NCI-H1417 (cell line): ENCODE results near the gene SLC9C1.
A peak's percentile ranks its signal among the peaks of the same experiment; 100 is the strongest.
"Not testable (repeated sequence)": the region's sequence is repeated elsewhere in the genome, so short reads cannot be mapped to it uniquely, and the experiment has no call there.

Source experiments
- DNase-seq, 3 experiments: peaks; one replicate each; lab custom pipeline; 2025; lab: John Stamatoyannopoulos, UW

Gene SLC9C1

DNA sequence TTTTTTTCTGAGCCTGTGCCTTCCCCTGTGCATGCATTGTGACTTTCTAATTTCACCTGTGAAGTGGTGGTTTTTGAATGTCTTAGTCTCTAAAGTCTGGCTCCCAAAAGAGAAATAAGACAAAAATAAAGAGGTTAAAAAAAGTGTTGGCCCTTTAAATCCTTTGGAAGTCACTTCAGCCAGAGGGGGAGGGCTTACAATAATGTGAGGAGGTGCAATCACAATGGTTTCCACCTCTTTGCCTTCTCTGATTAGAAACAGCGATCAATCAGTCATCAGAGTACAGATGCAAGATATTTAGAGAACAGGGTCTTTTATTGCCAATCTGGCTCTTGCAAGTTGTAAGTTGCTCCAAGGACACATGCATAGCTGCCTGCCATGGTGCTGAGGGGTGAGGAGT is 96.9 kb downstream of the SLC9C1 start:
- DNase-seq, result no peak

DNA sequence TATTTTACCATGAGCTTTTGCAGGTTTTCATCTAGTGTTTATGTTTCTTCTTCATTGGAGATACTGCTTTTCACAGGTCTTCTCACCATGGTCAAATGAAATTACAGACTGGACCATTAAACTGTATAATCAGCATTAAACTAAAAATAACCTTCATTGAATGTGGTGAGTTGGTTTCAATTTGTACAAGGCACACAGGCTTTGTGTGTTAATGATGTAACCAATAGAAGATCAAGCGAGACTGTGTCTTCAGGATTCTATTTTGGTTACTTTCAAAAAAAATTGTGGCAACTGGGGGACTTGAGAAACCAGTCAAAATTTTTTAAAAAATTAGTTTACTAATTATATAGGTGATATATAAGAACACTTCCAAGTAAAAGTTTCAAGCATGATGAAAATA is 106.7 kb downstream of the SLC9C1 start:
- DNase-seq, result peak in 2 of 3 experiments; percentile 12 to 23

DNA sequence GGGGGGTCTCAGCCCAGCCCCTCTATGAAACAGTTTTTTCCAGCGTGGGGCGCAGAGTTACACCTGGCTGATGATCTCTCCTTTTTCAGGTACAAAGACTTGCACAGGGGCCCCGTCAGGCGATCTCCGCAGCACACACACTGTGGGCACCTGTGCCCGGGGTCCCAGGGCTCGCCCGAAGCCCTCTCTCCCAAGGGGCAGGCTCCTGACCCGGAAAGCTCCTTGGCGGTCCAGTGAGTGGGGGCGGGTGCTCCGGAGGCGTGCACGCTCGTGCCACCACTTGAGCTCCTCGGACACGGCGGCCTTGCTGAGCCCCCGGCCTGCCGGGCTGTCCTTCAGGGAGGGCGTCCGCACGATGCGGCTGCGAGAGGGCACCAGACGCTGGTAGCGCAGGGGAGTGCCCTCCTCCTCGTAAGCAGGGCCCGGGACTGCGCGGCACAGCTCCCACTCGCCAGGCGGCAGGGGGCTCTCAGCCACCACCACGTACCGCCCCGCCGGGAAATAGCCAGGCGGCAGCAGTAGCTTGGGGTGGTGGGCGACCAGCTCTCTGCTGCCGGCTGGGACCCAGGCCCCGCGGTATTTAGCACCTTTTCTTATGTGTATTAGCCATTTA is 108.5 kb downstream of the SLC9C1 start:
- not testable (repeated sequence) for DNase-seq

DNA sequence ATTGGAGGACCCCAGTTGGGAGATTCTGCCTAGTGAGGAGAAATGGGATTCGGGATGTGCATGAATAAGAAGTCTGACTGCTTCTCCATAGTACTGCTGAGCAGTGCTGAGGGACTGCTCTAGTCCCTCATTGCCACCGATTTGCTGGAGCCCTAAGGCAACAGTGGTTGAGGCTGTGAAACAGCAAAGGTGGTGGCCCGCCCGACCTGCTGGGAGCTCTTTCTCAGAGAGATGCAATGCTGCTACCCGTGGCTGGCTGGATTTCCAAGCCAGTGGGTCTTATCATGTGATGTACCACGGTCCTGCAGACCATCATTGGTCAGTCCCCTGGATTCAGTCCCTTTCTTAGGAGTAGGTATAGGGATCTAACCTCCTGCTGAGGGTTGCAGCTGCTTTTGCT is 118.4 kb downstream of the SLC9C1 start:
- no peak for DNase-seq

DNA sequence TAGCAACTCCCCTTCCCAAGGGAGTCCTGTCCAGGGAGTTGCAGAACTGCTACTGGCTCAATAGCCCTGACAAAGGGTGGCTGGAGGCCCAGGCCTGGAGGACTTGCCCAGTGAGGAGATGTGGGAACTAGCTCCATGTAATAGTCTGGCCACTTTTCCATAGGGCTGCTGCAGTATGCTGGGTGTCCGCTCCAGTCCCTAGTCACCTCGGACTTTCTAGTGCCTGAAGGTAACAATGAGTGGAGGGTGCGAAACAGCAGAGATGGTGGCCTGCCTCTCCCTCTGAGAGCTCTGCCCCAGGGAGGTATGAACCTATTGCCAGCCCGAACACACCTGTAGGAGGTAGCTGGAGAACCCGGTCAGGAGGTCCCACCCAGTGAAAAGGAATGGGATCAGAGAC is 119.0 kb downstream of the SLC9C1 start:
- no peak for DNase-seq

DNA sequence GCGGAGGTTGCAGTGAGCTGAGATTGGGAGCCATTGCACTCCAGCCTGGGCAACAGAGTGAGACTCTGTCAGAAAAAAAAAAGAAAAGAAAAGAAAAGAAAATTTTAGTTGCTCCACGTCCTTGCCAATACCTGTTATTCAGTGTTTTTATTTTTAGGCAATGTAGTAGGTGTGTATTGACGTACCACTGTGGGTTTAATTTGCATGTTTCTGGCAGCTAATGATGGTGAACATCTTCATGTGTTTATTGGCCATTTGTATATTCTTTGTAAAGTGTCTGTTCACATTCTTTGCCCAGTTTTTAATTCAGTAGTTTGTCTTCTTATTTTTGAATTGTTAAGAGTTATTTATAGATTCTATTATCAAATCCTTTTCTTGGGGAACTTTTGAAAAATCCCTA is 122.9 kb downstream of the SLC9C1 start:
- DNase-seq, result no peak

DNA sequence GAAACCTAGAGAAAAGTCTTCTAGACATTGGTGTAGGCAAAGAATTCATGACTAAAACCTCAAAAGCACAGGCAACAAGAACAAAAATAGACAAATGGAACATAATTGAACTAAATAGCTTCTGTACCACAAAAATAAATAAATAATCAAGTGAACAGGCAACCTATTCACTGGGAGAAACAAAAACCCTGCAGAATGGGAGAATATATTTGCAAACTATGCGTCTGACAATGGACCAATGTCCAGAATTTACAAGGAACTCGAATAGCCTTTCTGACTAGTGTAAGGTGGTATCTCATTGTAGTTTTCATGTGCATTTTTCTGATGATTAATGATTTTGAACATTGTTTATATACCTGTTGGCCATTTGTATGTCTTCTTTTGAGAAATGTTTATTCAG is 124.0 kb downstream of the SLC9C1 start:
- DNase-seq, result no peak

DNA sequence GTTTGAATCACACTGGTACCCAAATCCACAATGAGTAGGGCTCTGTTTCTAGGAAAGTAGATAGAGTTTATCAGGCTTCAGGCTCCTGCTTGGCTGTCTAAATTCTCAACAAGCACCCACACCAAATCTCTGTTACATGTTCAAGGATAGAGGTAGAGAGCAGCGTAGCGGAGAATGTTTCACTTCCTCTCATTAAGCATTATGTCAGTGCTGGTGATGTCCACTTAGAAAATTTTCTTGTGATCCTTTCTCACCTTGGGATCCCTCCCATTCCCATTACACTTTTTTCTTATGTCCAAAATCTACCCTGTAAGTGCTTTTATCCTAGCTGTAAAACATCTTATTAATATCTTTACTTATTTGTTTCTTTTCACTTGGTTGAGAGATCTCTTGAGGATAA is 126.3 kb downstream of the SLC9C1 start:
- no peak for DNase-seq

DNA sequence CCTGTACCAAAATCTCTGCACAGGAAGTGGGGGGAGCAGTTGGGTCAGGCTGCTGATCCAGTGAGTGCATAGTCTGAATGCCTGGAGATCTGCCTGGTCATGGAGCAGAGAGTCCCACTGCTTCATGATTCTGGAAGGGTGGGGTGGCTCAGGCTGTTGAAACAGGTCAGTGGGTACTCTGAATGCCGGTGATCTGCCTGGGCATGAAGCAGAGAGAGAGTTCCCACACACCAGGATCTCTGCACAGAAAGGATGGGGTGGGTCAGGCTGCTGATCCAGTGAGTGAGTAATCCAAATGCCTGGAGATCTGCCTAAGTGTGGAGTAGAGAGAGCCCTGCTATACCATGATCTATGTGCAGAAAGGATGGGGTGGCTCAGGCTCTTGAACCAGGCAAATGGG is 144.9 kb downstream of the SLC9C1 start:
- DNase-seq, result no peak

DNA sequence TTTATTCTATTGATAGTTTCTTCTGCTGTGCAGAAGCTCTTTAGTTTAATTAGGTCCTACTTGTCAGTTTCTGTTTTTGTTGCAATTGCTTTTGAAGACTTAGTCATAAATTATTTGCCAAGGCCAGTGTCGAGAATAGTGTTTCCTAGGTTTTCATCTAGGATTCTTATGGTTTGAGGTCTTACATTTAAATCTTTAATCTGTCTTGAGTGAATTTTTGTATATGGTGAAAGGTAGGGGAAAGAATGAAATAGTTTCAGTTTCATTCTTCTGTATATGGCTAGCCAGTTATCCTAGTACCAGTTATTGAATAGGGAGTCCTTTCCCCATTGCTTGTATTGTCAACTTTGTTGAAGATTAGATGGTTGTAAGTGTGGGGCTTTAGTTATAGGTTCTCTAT is 150.3 kb downstream of the SLC9C1 start:
- DNase-seq, result no peak

DNA sequence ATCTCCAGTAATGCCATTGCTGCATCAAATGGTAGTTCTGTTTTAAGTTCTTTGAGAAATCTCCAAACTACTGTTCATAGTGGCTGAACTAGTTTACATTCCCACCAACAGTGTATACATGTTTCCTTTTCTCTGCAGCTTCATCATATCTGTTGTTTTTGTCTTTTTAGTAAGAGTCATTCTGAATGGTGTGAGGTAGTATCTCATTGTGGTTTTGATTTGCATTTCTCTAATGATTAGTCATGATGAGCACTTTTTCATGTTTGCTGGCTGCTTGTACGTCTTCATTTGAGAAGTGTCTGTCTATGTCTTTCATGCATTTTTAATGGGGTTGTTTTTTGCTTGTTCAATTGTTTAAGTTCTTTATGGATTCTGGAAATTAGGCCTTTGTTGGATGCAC is 150.8 kb downstream of the SLC9C1 start:
- no peak for DNase-seq

DNA sequence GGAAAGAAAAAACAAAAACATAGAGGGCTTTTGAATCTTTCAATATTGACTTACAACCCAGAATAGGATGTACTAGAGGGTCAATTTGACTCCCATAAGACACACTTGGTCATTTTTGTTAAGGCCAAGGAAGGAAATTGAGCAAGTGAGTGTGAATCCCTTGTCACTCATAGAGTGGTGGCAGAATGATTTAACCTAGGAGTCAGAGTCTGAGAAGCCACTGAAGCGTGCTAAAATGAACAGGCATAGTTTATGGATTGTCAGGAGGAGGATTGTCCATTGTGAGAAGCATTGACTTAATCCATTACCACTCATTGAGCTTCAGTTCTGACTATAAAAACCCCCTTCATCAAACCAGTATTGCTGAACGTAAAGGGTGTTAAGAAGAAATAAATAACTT is 152.7 kb downstream of the SLC9C1 start:
- no peak for DNase-seq

DNA sequence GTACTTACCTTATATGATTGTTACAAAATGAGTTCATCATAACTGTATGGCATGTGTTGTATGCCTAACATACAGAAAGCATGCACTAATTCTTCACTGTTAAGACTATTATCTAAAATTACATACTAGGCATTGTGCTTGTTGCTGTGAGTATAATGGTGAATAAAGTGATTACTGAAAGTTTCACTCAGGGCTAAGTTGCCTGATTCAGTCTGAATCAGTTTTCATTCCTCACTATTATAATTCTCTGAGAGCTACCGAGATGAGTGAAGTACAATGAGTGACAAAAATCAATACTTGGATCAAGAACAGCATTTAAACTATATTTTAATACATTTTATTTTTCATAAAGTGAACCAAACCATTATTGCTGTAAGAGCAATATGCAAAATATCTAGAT is 153.4 kb downstream of the SLC9C1 start:
- no peak for DNase-seq

DNA sequence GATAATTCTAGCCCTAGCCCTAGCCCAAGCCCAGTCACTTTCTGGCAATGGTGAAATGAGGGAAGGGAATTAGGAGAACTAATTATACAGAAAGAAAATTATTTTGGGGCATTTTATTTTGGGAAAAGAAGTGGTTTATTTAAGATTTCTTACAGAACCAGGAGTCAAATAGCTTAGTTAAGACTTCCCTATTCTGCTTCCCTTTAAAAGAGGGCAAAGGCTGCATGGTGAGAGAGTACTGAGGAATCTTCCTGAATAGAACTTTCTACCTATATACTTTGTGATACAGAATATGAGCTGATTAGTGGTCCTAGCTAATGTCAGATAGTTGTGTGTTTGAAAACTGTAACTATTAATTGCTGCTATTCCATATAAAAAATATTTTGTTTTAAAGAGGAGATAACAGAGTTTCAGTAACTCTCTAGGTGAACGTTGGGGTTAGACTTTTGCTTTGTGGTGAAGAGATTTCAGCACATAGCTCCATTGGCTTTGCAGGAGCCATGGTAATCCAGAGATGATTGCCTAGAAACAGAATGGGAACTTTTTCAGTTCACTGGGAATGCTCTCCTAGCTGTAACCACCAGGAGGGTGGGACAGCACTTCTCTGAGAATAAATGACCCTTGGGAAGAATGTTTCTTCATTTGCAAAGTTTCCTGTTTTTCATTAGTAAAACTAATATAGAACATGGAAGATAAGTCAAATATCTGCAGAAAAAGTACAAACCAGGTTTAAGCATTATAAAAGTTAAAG is 155.6 kb downstream of the SLC9C1 start:
- DNase-seq, result no peak

DNA sequence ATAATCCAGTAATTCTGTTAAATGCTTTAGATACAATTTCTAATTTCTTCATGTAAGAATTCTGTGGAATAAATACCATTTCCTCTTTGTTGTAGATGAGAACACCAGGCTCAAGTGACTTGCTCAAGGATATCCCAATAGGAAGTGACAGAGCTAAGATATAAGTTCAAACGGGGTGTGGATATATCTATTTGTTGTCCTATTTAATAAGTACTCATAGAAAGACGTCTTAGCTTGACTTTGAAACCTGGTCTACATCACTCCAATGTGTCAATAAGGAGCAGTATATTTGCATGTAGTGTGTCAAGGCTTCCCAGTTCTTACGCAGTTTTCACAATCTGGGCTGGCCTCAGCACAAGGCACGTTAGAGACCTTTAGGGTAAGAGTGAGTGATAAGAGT is 156.2 kb downstream of the SLC9C1 start:
- no peak for DNase-seq

DNA sequence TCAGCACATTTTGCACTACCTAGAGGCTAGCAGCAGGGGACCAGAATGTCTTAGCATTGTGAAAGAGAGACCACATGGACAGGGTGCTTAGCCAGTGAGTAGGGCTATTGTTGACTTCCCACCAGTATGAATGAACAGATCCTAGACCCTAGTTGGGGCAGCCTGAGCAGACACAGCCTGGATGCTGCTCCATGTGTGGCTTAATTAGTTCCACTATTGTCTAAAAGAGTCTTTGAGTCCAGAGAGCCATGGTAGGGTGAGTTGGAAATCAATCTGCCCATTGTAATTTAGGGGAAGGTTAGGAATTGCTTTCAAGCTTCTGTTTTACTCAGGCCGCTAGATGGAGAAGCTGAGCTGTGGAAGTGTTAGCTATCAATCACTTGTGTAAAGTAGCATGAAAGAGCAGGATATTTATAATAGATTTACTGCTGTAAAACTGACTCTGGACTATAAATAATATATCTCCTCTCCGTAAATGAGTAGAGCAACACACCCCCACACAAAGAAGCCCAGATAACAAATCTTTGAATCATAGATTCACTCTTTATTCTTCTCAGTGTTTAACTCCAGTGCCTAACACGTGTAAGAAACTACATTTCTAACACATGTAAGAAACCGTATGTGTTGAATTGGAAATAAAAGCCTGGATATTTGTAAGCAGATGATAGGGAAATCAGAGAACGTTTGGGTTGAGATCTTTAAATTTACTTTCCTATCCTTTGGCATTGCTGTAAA is 156.9 kb downstream of the SLC9C1 start:
- DNase-seq, result peak; percentile 52 to 83 (median 62)

DNA sequence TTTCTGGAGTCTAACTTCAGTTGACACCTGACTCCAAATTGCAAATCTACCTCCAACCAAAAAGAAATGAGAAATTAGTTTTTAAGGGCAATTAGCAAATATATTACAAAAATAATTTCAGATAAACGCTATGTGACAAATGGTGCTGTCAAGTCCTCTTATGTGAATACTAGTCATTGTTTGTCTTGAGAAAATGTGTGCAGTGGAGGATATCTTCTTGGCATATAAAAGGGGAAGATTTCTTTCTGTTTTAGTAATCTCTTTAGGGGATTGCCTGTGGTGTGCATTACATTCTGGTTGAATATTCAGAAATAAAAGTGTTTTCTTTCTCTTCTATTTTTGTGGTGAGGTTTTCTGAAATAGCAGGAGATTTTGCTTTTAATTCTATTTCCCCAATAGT is 158.0 kb downstream of the SLC9C1 start:
- no peak for DNase-seq

DNA sequence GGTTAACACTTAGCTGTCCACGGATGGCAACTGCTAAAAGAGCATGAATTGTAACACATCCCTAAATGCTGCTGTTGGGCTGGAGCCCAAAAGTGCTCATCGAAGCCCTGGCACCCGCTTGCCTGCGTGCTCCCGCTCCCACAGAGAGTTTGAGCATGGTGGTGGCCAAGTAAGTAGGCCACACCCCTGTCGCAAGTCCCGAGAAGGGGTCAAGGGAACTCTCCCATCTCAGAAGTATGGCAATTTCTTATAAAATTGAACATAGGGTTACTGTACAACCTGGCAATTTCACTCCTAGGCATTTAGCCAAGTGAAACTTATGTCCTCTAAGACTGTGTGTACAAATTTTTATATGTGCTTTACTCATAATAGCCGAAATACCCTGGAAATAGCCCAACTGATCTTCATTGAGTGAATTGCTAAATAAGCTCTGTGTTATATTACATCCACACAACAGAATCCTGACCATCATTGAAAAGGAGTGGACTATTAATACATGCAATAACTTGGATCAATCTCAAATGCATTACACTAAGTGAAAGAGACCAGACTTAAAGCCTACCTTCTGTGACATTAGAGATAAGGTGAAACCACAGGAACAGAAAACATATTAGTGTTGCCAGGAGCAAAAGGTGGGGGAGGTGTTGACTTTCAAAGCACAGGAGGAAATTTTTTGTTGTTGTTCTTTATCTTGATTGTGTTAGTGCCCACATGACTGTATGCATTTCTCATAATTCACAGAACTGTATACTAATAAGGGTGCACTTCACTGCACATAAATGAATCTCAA is 159.5 kb downstream of the SLC9C1 start:
- no peak for DNase-seq

DNA sequence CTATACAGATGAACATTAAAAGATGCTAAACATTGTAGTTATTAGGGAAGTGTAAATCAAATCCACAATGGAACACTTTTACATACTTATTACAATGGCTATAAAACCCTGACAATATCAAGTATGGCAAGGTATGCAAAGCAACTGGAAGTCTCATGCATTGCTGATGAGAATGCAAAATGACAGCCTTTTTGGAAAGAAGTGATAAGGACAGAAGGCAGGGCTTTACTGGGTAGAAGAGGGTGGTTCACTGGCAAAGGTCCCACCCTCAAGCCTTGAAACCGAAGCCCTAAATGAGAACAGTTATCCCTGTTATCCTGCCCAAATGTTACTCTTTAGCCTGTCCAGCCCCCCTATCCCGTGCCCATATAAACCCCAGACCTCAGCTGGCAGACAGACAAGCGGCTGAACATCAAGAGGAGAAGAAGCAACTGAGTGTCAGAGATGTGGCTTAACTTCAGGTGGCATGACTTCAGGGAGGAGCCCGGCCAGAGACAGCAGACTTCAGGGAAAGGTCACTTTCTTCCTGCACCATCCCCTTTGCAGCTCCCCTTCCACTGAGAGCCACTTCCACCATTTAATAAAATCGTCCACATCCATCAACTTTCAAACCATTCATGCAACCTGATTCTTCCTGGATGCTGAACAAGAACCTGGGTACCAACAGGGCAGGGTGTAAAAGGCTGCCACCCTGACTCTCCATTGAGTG is 160.2 kb downstream of the SLC9C1 start:
- DNase-seq, result no peak

DNA sequence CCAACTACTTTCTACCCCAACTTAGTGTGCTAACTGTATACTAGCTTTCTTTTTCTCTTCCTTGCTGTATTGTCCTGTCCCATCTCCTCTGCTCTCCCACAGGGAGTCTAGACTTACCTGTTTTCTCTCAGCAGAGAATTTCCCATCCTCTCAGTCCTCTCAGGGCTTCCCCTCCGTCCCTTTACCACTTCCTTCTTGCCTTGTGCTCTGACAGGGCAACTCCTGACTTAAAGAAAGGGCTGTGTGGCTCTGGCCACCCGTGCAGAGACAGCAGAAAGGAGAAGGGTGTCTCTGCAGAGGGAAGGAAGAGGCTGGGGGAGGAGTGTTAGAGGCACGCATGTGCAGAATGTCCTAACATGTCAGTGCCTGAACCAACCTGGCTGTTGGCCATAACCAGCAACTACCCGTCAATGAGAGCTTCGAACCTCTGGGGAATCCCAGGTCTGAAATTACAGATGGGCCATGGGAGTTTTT is 161.0 kb downstream of the SLC9C1 start, which contains the start of gene GCSAM:
Gene GCSAM (minus strand): TSS at position 274 of the 474 bp plus-strand sequence. CDS start 128 bp downstream, at position 146.
- no peak for DNase-seq

DNA sequence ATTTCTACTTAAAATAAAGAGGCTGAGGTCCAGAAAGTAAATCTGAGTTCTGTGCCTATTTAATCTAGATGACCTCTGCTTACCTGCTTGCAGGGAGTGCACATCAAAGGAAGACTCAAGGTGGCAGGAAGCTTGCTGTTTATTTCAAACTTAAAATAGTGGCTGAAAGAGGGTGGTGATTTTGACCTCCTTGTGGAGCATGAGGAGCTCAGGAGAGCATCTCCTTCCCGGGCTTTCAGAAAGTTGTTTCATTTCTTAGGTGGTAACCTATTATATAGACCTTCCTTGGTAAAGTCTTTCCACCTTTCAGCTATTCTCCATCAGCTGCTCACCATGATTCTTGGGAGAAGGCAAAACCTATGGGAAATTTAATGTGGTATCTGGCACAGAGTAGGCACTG is 161.5 kb downstream of the SLC9C1 start:
- DNase-seq, result no peak

DNA sequence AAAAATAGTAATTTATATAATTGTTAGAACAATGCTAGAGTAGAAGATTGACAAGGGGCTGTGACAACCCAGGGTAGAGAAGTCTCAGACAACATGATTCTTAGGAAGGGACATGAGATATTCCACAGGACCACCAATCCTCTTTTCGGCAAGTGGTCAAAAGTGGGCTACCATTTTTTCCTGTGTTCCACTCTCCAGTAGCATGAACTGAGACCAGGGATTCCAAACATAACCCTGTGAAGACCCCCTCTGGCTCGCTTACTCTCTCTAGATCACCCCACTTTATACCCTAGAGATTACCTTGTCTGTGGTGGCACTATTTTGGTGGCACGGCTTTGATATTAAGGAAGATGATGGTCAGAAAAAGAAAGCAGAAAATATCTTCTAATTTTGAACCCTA is 161.9 kb downstream of the SLC9C1 start:
- DNase-seq, result no peak
